IPS-15b (cell line): ENCODE measurements around the gene ZNF804A.

ENCODE experiments used
- H3K27me3 ChIP-seq: one replicate; pipeline ENCODE4 v1.6.1; 2013; ENCODE audit warnings: low read length; ENCODE audit not compliant: control insufficient read depth, insufficient read depth
- H3K36me3 ChIP-seq: one replicate; pipeline ENCODE4 v1.6.1; 2013; ENCODE audit warnings: low read length; ENCODE audit not compliant: control insufficient read depth, insufficient read depth
- H3K4me1 ChIP-seq: one replicate; pipeline ENCODE4 v1.6.1; 2013; ENCODE audit warnings: mild to moderate bottlenecking, low read length; ENCODE audit not compliant: control insufficient read depth, insufficient read depth
- H3K4me3 ChIP-seq: one replicate; pipeline ENCODE4 v1.5.1; 2013; ENCODE audit warnings: low read depth, low read length
- H3K9ac ChIP-seq: one replicate; pipeline ENCODE4 v1.6.1; 2013; ENCODE audit warnings: low read depth, mild to moderate bottlenecking, low read length
- H3K9me3 ChIP-seq: one replicate; pipeline ENCODE4 v1.6.1; 2013; ENCODE audit warnings: mild to moderate bottlenecking, low read length; ENCODE audit not compliant: control insufficient read depth, insufficient read depth

The ZNF804A gene

DNA sequence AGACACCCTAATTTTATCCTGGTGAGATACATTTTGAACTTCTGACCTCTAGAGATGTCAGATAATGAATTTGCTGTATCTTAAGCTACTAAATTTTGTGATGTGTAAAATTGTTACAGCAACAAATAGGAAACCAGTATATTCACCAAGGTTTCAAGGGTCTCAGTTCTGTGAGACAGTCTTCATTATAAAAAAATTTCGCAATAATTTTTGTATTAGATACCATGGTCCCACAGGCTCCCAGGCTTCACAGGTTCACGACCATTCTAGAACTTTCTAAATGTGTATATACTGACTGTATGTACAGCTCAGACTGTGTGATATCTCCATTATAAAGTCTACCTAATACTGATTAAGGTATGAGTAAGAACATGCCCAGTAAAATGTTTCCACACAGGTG, 181.4 kb downstream of the ZNF804A start:
- Histone ChIP-seq H3K9ac (no peak overlapping the region), H3K9me3 (no peaks in the 10 kb centered on the region), H3K27me3 (no peaks in the 10 kb centered on the region), H3K36me3 (no peaks in the 10 kb centered on the region), H3K4me1 (no peaks in the 10 kb centered on the region), H3K4me3 (no peak overlapping the region)

DNA sequence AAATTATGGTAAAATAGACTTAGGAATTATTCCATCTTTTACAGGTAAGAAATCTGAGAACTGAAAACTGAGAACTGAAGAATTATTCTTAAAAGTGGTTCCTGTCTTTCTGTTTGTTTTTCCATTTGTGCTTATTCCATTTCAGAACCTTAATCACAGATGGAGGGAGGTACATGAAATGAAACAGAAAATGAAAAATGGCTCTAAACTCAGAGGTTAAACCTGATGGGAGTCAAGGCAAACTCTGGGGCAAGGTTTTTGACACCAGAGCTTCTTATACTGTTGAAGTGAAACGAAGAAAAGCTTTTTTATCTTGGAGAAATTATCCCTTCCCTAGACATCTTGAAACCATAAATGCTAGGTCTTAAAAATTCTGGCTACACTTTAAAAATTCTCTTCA, 182.1 kb downstream of the ZNF804A start:
- Histone ChIP-seq H3K4me1 (no peaks in the 10 kb centered on the region), H3K27me3 (no peaks in the 10 kb centered on the region), H3K9ac (no peak overlapping the region), H3K4me3 (no peak overlapping the region), H3K36me3 (no peaks in the 10 kb centered on the region), H3K9me3 (no peaks in the 10 kb centered on the region)

DNA sequence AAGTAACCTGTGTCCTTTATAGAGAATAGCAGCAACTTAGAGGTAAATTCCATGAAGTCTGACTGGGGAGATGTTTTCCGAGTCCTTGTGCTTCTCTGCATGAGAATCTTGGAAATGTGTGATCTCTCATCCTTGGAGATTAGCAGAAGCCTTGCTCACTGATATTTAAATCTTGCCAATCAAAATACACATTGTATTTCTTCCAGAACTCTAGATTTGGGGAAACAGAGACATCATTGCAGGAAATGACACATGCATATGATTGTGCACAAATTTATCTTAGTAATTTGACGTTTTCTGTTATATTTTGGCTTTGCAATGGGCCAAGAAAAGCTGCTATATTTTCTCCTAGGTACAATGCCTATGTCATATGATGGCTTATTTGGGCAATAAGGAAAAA, 182.6 kb downstream of the ZNF804A start:
- no peaks in the 10 kb centered on the region for H3K27me3 ChIP-seq
- H3K9me3 ChIP-seq, result no peaks in the 10 kb centered on the region
- no peak overlapping the region for H3K9ac ChIP-seq
- no peak overlapping the region for H3K4me3 ChIP-seq
- H3K4me1 ChIP-seq, result no peaks in the 10 kb centered on the region
- no peaks in the 10 kb centered on the region for H3K36me3 ChIP-seq

DNA sequence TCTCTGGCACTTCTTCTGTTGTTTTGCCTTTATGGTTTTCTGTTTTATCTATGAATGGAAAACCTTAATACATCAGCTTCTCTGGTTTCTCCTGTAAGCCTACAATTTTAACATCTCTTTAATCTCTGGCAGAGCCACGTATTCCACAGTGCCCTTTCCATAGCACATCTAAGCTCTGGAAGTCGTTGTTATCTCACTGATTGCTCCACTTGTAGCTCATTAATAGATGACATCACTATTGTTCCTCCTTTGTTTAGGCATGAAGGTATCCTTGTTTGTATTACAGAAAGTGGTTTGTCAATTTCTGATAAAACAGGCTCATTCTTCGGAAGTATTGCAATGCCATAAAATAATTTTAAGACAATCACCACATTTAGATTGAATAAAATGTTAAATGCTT, 185.2 kb downstream of the ZNF804A start:
- Histone ChIP-seq H3K4me3 (no peak overlapping the region), H3K9ac (no peak overlapping the region), H3K4me1 (no peaks in the 10 kb centered on the region), H3K9me3 (no peaks in the 10 kb centered on the region), H3K36me3 (no peaks in the 10 kb centered on the region), H3K27me3 (no peaks in the 10 kb centered on the region)

DNA sequence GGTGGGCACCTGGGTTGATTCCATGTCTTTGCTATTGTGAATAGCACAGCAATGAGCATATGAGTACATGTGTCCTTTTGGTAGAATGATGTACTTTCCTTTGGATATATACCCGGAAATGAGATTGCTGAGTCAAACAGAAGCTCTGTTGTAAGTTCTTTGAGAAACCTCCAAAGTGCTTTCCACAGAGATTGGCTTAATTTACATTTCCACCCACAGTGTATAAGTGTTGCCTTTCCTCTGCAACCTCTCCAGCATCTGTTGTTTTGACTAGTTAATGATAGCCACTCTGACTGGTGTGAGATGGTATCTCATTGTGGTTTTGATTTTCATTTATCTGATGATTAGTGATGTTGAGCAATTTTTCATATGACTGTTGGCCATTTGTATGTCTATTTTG, 194.8 kb downstream of the ZNF804A start:
- no peaks in the 10 kb centered on the region for H3K27me3 ChIP-seq
- no peaks in the 10 kb centered on the region for H3K4me1 ChIP-seq
- H3K4me3 ChIP-seq, result no peak overlapping the region
- no peak overlapping the region for H3K9ac ChIP-seq
- no peaks in the 10 kb centered on the region for H3K36me3 ChIP-seq
- H3K9me3 ChIP-seq, result no peaks in the 10 kb centered on the region

DNA sequence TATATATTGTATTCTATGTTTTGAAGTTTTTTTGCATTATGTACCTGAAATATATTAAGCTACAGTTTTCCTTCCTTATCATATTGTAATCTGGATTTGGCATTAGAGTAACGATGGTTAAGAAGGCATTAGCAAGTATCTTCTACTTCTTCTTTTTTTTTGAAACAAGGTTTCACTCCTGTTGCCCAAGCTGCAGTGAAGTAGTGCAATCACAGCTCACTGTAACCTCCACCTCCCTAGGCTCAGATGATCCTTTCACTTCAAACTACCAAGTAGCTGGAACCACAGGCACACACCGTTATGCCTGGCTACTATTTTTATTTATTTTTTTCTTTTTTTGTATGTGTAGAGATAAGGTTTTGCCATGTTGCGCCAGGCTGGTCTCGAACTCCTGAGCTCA, 201.1 kb downstream of the ZNF804A start:
- Histone ChIP-seq H3K9me3 (no peaks in the 10 kb centered on the region), H3K27me3 (no peaks in the 10 kb centered on the region), H3K9ac (no peak overlapping the region), H3K4me3 (no peak overlapping the region), H3K4me1 (no peaks in the 10 kb centered on the region), H3K36me3 (no peaks in the 10 kb centered on the region)

DNA sequence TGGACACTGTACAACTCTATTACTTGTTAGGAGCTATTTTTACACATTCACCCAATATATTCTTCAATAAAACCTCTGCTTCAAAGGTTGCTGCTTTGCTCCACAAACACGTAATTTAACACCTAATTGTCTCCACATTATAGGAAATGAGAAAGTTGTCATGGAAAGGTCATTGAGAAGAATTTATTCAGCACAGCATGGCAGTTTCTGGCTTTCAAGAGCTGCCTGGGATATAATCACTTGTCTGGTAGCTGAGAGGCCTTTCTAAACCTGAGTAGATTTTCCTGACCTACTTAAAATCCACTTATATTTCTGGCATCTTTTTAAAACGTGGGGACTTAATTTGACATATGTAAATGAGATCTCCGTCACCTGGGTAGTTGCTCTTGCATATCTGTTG, 216.1 kb downstream of the ZNF804A start:
- no peak overlapping the region for H3K9ac ChIP-seq
- H3K4me1 ChIP-seq, result no peaks in the 10 kb centered on the region
- no peaks in the 10 kb centered on the region for H3K36me3 ChIP-seq
- no peaks in the 10 kb centered on the region for H3K9me3 ChIP-seq
- no peaks in the 10 kb centered on the region for H3K27me3 ChIP-seq
- H3K4me3 ChIP-seq, result no peak overlapping the region

DNA sequence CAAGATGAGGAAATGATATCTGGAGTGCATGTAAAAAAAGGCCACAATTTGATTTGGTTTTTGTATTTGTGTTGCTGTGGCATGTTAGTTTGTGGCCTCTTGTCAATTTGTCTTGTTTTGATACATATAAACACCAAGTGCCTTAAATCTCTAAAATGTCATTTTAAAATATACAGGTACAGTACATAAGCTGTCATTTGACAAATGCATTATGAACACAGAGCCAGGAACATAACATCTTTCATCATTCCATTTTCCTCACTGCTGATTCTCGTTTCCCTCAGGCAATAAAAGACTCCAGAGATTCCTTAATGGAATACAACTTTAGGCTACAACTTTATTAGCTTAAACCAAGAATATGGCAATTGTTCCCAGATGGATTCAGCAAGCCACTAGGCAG, 217.5 kb downstream of the ZNF804A start:
- no peaks in the 10 kb centered on the region for H3K27me3 ChIP-seq
- H3K36me3 ChIP-seq, result no peaks in the 10 kb centered on the region
- no peaks in the 10 kb centered on the region for H3K9me3 ChIP-seq
- no peaks in the 10 kb centered on the region for H3K4me1 ChIP-seq
- H3K4me3 ChIP-seq, result no peak overlapping the region
- H3K9ac ChIP-seq, result no peak overlapping the region

DNA sequence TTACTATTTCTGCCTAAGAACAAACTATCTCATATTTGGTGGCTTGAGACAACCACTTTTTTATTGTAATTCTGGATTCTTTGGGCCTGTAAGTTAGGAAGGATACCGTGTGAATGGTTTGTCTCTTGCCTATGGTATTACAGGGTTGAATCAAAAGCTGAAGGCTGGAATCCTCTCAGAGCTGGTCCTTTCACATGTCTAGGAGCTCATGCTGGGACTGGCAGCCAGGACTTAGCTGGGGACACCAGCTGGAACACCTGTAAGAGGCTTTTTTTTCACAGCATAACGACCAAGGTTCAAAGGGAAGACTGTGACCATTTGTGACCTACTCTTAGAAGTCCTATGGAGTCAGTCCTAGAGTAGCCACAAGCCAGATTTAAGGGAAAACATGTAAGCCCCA, 226.3 kb downstream of the ZNF804A start:
- Histone ChIP-seq H3K36me3 (no peaks in the 10 kb centered on the region), H3K27me3 (no peaks in the 10 kb centered on the region), H3K9ac (no peak overlapping the region), H3K4me3 (no peak overlapping the region), H3K4me1 (no peaks in the 10 kb centered on the region), H3K9me3 (no peaks in the 10 kb centered on the region)

DNA sequence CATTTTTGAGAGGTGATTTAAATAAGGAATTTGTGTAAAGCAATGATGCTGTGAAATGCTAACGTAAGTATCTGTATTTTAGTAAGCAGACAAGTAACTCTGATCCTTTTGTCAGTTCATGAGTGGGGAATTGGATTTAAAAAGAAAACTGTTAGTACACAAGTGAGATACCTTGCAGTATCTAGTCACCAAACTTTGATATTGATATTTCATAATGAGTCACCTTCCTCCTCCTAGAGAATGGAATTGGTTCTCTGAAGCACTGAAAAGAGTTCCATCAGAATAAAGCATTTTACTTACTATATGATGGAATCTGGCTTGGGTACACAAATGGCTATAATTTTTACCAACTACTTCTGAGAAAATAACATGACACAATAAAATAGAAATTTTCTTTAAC, 232.2 kb downstream of the ZNF804A start:
- Histone ChIP-seq H3K36me3 (no peaks in the 10 kb centered on the region), H3K9me3 (no peaks in the 10 kb centered on the region), H3K4me1 (no peaks in the 10 kb centered on the region), H3K27me3 (no peaks in the 10 kb centered on the region), H3K9ac (no peak overlapping the region), H3K4me3 (no peak overlapping the region)

DNA sequence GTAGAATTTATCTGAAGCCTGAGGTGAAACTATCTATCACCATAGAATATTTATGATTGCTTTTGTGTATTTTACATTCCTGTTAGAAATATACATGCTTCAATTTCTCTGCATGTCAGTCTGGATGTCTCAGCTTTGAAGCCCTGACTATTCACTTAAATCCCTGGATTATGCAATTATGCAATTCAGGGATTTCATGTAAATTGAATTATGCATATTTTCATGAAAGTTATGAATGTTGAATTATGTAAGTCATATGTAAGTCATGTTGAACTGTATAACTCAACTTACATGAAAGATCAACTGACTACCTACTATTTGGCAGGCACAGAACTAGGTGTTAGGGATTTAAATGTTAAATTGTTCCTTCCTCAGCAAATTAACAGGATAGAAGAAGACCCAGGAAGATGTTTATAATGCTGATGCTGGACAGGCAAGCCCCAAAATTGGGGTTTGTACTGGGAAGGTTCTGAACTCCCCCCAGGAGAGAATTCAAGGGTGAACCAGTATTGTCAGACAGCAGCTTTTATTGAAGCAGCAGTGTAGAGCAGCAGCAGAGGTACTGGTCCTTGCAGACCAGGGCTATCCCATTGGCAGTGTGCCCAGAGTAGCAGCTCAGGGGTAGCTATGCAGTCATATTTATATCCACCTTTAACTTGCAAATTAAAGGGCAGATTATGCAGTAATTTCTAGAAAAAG, 236.5 kb downstream of the ZNF804A start:
- H3K4me1 ChIP-seq, result no peaks in the 10 kb centered on the region
- H3K36me3 ChIP-seq, result no peaks in the 10 kb centered on the region
- H3K9ac ChIP-seq, result no peak overlapping the region
- H3K4me3 ChIP-seq, result no peak overlapping the region
- H3K27me3 ChIP-seq, result no peaks in the 10 kb centered on the region
- H3K9me3 ChIP-seq, result no peaks in the 10 kb centered on the region

DNA sequence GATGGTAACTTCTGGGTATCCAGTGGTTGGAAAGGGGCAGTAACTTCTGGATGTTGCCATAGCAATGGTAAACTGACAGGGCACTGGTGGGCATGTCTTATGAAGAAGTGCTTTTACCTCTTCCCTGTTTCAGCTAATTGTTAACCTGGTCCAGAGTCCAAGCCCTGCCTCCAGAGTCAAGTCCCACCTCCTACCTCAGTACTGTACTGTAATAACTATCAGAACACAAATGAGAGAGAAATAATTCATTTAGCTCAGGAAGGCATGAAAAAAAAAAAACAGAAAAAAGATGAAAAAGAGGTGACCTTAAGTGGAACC, 237.0 kb downstream of the ZNF804A start:
- no peaks in the 10 kb centered on the region for H3K4me1 ChIP-seq
- H3K9ac ChIP-seq, result no peak overlapping the region
- H3K27me3 ChIP-seq, result no peaks in the 10 kb centered on the region
- no peaks in the 10 kb centered on the region for H3K9me3 ChIP-seq
- H3K36me3 ChIP-seq, result no peaks in the 10 kb centered on the region
- H3K4me3 ChIP-seq, result no peak overlapping the region

DNA sequence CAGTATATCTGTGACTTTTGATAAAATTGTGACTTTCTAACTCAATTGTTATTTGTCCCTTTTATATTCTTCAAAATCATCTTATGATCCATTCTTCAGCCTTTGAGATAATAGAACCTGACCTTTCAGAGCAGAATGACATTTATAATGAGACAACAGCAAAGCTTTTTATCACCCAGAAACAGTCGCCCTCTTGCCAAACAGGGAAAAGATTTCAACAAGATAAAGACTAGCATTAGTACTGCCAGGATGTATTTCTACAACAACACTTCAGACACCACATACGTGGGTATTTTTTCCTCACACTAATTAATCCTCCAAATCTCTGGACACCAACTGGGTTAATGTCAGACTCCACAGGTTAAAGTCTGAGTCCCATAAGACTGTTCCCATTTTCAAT, 249.0 kb downstream of the ZNF804A start:
- H3K9ac ChIP-seq, result no peak overlapping the region
- H3K36me3 ChIP-seq, result no peaks in the 10 kb centered on the region
- no peaks in the 10 kb centered on the region for H3K27me3 ChIP-seq
- no peaks in the 10 kb centered on the region for H3K9me3 ChIP-seq
- no peaks in the 10 kb centered on the region for H3K4me1 ChIP-seq
- H3K4me3 ChIP-seq, result no peak overlapping the region
